Neural progenitor cell (in vitro differentiated cells): ENCODE results near the gene IFI44L.

Experiments used
- EZH2 ChIP-seq: fragments of 200-600 bp; sonication (generic); IDR thresholded peaks from 2 replicates; pipeline ENCODE4 v1.6.1; 2017; ENCODE audit warnings: antibody characterized with exemption, mild to moderate bottlenecking, moderate library complexity
- EZH2phosphoT487 ChIP-seq: fragments of 200-600 bp; sonication (generic); IDR thresholded peaks from 2 replicates; pipeline ENCODE4 v1.6.1; 2017; ENCODE audit warnings: antibody characterized with exemption
- TF ChIP-seq, protein P1 (sequence below): fragments of 200-600 bp; sonication (generic); IDR thresholded peaks from 2 replicates; pipeline ENCODE4 v1.5.1; 2017; ENCODE audit warnings: antibody characterized with exemption, mild to moderate bottlenecking

DNA sequence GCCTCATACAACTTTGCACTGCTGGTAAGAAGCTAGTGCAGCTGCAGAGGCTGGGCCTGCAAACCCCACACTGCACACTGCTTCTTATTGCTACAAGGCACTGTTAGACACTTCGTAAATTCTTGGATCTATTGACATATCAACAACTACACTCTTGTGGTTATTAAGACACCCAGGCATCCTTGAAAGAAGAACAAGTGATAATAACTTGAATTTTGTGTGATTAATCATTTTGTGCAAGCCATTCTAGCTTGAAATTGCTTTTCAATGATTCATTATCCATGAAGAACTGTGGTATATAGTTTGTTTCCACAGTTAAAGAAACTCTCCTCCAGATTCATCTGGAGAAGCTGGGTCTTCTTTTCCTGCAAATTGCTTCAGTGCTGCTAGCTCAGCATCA is 33.7 kb upstream of the IFI44L start:
- TF ChIP-seq EZH2 (no peak), EZH2phosphoT487 (no peak)
- TF ChIP-seq, protein P1, sequence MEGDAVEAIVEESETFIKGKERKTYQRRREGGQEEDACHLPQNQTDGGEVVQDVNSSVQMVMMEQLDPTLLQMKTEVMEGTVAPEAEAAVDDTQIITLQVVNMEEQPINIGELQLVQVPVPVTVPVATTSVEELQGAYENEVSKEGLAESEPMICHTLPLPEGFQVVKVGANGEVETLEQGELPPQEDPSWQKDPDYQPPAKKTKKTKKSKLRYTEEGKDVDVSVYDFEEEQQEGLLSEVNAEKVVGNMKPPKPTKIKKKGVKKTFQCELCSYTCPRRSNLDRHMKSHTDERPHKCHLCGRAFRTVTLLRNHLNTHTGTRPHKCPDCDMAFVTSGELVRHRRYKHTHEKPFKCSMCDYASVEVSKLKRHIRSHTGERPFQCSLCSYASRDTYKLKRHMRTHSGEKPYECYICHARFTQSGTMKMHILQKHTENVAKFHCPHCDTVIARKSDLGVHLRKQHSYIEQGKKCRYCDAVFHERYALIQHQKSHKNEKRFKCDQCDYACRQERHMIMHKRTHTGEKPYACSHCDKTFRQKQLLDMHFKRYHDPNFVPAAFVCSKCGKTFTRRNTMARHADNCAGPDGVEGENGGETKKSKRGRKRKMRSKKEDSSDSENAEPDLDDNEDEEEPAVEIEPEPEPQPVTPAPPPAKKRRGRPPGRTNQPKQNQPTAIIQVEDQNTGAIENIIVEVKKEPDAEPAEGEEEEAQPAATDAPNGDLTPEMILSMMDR: no peak
